ENCODE results near the gene ZNG1A.
"Not testable (repeated sequence)": the region's sequence is repeated elsewhere in the genome, so short reads cannot be mapped to it uniquely, and the experiment has no call there.

DNA sequence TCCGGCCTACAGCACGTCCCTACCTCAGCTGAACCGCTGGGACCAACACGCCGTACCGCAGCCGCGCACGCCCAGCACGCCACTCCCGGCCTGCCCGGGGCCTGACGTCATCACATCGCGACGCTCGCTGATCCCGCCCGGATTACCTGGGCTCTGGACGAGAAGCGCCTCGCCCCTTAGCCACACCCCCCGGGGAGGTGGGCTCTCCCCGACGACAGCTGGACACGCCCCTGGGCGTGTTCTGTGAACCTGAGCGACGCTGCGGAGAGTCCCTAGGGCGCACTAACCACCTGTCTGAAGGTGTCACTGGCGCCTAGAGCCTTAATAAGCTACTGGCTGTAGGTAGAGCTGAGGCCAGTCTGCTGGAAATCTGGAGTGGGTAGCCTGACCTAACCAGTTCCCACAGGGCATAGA lies at the start of gene ZNG1A:
- TF ChIP-seq, protein P1, sequence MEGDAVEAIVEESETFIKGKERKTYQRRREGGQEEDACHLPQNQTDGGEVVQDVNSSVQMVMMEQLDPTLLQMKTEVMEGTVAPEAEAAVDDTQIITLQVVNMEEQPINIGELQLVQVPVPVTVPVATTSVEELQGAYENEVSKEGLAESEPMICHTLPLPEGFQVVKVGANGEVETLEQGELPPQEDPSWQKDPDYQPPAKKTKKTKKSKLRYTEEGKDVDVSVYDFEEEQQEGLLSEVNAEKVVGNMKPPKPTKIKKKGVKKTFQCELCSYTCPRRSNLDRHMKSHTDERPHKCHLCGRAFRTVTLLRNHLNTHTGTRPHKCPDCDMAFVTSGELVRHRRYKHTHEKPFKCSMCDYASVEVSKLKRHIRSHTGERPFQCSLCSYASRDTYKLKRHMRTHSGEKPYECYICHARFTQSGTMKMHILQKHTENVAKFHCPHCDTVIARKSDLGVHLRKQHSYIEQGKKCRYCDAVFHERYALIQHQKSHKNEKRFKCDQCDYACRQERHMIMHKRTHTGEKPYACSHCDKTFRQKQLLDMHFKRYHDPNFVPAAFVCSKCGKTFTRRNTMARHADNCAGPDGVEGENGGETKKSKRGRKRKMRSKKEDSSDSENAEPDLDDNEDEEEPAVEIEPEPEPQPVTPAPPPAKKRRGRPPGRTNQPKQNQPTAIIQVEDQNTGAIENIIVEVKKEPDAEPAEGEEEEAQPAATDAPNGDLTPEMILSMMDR (IDR thresholded peaks at IDR 0.05) = not testable (repeated sequence)
- not testable (repeated sequence) for TF ChIP-seq POLR2A (IDR thresholded peaks at IDR 0.05)

Data from uterus (tissue), 2 donors.